HG03039 (cell line): ENCODE data around the gene TPT1.
"Not testable (repeated sequence)": the region's sequence is repeated elsewhere in the genome, so short reads cannot be mapped to it uniquely, and the experiment has no call there.

Experiments used
- ATAC-seq: cut with Tn5 transposase; IDR thresholded peaks from one replicate; pipeline ENCODE4 v1.9.1; 2021; ENCODE audit warnings: mild to moderate bottlenecking, moderate library complexity; ENCODE audit not compliant: unreplicated experiment

TPT1 gene

DNA sequence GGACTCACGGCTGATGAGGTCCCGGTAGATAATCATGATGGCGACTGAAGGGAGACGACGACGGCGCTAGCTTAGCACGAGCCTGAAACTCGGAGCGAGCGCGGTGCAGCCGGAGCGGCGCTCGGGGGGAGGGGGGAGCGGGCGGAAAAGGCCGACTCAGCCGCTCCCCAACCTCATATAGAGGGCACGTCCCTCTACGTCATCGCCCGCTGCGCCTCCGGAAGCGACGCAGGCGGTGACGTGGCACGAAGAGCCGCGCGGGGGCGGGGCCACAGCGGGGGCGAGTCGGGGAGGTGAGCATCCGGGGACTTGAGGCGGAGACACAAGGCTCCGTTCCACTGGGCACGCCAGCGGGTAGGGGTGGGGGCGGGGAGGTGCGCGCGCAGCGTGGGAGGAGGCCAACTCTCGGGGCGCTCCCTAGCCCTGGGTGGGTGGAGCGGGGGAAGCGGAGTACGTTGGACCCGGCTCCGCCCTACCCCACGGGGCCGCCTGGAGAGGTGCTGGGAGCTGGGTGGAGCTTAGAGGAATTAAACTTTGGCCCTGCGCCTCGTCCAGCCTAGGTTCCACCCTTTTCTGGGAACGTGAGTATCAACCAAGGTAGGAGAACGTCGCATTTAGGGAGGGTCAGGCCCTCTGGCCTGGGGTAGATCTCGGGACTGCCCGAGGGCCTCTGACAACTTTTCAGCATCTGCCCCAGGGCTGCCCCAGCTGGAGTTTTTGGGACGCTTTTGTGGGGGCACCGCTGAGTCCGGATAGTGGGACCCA, at the start of gene TPT1:
Gene TPT1 (minus strand): TSS at position 150 of the 765 bp plus-strand sequence. CDS start 114 bp downstream, at position 36.
- peak; percentile 80 for ATAC-seq

DNA sequence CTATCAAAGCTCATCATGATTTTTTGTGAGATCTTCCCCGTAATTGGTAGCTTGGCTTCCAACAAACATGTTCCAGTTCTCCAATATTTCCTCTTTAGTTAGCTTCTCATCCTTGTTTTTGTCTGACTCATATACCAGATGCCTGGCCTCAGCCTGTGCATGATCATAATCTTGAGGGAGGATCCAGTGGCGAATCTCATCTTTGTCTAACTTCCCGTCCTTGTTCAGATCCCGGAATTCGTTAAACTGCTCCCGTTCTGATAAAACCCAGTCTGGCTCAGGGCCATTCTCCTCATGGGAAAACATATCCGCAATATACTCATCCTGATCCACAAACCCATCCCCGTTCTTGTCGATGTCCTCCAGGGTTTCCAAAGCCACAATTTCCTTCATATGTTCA, 49.4 kb upstream of the TPT1 start:
- ATAC-seq = not testable (repeated sequence)

DNA sequence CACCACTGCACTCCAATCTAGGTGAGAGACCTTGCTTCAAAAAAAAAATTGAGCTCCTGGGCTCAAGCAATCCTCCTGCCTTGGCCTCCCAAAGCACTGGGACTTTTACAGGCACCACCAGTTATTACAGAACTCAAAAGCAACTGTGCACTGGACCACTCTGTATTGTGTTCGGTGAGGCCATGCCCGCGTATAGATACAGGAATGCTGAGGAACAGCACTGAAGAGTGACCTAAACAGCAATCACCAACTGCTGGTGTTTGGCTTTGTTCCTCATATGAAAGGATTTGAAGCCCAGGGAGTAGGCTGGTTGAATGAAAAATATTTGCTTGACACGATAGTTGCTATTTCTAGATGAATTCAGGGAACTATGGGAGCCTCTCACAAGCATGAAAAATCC, 47.7 kb upstream of the TPT1 start:
- ATAC-seq = no peak

DNA sequence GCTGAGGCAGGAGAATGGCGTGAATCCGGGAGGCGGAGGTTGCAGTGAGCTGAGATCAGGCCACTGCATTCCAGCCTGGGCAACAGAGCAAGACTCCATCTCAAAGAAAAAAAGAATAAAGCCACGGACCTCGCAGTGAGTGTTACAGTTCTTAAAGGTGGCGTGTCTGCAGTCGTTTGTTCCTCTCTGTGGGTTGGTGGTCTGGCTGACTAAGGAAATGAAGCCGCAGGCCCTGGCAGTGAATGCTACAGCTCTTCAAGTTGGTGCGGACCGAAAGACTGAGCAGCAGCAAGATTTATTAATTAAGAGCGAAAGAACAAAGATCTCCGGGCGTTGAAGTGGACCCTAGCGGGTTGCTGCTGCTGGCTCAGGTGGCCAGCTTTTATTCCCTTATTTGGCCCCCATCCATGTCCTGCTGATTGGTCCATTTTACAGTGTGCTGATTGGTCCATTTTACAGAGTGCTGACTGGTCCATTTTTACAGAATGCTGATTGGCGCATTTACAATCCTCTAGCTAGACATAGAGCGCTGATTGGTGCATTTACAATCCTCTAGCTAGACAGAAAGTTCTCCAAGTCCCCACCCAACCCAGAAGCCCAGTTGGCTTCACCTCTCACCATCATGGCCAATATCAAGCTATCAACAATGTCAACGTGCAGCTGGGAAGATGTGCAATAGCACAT, 46.1 kb upstream of the TPT1 start:
- not testable (repeated sequence) for ATAC-seq

DNA sequence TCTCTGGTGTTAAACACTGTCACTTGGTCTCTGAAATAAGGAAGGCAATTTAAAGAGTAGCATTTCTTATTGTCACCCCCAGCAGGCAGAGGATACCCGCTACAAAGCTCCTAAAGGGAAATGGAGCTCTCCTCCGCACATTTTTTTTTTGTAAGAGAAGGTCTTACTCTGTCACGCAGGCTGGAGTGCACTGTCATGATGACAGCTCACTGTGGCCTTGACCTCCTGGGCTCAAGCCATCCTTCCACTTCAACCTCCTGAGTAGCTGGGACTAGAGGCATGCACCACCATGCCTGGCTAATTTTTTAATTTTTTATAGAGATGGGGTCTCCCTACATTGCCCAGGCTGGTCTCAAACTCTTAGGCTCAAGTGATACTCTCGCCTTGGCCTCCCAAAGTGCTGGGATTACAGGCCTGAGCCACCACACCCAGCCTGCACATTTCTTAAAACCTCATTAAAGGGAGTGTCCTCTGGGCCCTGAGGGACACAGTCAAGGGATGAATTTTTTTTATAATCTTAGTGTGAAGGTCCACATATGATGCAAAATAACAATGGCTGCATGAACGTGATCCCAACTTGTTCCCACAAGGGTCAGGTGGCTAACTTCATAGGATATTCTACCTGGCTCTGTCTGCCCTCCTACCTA, 45.0 kb upstream of the TPT1 start:
- ATAC-seq = no peak

DNA sequence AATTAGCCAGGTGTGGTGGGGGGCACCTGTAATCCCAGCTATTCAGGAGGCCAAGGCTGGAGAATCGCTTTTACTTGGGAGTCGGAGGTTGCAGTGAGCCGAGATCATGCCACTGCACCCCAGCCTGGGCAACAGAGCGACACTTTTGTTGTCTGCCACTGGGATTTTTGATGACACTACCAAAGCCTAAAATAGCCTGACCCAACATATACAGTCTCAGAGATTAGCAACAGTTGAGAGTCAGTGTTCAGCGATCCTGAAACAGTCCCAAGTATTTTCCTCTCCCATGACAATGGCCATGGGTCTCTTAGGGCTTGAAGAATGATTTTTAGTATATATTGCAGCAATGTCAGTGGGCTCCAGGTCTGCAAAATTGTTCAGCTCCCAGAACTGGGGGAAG, 44.3 kb upstream of the TPT1 start:
- no peak for ATAC-seq

DNA sequence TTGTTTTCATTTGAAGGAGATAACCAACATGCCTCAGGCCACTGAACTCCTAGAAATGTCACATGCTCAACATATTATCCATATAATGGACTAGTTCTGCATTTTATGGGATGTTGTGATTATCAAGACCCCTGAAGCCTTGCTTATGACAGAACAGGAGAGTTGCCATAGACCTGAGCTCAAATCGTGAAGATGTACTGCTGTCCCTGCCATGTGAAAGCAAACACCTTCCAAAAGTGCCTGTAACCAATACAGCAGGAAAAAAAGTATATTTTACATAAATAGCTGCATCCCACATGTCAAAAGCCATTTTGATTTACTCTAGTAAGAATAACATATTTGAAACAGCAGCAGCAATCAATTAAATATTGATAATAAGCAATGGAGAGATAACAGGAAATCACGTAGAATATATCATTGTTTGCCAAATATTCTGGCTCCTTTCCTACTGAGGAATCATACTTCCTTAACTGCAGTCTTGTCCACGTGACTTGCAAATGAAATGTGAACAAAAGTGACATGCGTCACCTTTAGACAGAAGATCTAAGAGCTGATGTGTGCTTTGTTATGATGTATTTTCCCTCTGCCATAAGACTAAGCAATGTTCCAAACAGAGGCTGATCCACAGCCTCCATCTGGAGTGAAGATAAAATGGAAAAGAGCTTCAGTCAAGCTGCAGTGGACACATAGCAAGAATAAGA, 43.6 kb upstream of the TPT1 start:
- ATAC-seq = no peak

DNA sequence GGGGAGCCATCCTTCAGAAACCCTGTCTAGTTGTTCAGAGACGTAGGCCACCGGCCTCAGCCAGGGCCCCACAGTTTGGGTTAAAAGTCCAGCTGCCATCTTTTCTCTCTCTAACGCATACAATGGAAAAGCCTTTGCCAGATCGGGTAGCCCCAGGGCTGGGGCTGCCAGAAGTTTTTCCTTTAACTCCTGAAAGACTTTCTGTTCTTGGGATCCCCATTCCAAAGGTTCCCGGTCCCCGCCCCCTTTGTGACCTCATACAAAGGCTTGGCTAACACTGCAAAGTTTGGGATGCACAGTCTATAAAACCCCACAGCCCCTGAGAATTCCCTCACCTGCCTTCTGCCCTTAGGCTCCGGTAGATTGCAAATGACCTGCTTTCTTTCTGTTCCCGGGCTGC, 41.8 kb upstream of the TPT1 start:
- ATAC-seq = not testable (repeated sequence)

DNA sequence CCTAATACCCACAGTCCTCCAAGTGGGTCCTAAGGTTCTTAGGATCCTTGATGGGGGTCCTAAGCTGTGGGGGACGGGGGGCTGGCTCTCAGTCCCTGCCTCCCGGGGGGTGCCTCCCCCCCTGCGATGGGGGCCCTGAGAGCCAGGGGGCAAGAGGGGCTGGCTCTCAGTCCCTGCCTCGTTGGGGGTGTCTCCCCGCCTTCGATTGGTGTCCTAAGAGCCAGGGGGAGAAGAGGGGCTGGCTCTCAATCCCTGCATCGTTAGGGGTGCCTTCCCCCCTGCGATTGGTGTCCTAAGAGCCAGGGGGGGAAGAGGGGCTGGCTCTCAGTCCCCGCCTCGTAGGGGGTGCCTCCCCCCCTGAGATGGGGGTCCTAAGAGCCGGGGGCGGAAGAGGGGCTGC, 40.2 kb upstream of the TPT1 start:
- no peak for ATAC-seq

DNA sequence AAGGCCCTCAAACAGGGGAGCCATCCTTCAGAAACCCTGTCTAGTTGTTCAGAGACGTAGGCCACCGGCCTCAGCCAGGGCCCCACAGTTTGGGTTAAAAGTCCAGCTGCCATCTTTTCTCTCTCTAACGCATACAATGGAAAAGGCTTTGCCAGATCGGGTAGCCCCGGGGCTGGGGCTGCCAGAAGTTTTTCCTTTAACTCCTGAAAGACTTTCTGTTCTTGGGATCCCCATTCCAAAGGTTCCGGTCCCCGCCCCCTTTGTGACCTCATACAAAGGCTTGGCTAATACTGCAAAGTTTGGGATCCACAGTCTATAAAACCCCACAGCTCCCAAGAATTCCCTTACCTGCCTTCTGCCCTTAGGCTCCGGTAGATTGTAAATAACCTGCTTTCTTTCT, 39.7 kb upstream of the TPT1 start:
- ATAC-seq = not testable (repeated sequence)

DNA sequence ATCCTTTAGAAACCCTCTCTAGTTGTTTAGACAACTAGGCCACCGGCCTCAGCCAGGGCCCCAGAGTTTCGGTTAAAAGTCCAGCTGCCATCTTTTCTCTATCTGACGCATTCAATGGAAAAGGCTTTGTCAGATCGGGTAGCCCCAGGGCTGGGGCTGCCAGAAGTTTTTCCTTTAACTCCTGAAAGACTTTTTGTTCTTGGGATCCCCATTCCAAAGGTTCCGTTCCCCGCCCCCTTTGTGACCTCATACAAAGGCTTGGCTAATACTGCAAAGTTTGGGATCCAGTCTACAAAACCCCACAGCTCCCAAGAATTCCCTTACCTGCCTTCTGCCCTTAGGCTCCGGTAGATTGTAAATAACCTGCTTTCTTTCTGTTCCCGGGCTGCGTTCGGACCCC, 38.5 kb upstream of the TPT1 start:
- ATAC-seq = not testable (repeated sequence)

DNA sequence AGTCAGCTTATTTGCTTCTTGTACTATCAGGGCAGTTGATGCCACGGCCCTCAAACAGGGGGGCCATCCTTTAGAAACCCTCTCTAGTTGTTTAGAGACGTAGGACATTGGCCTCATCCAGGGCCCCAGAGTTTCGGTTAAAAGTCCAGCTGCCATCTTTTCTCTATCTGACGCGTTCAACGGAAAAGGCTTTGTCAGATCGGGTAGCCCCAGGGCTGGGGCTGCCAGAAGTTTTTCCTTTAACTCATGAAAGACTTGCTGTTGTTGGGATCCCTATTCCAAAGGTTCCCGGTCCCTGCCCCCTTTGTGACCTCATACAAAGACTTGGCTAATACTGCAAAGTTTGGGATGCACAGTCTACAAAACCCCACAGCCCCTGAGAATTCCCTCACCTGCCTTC, 37.8 kb upstream of the TPT1 start:
- not testable (repeated sequence) for ATAC-seq

DNA sequence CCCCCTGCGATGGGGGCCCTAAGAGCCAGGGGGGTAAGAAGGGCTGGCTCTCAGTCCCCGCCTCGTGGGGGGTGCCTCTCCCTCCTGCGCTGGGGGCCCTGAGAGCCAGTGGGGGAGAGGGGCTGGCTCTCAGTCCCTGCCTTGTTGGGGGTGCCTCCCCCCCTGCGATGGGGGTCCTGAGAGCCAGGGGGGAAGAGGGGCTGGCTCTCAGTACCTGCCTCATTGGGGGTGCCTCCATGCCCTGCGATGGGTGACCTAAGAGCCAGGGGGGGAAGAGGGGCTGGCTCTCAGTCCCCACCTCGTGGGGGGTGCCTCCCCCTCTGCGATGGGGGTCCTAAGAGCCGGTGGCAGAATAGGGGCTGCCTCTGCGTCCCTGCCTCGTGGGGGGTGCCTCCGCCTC, 36.3 kb upstream of the TPT1 start:
- ATAC-seq = not testable (repeated sequence)

DNA sequence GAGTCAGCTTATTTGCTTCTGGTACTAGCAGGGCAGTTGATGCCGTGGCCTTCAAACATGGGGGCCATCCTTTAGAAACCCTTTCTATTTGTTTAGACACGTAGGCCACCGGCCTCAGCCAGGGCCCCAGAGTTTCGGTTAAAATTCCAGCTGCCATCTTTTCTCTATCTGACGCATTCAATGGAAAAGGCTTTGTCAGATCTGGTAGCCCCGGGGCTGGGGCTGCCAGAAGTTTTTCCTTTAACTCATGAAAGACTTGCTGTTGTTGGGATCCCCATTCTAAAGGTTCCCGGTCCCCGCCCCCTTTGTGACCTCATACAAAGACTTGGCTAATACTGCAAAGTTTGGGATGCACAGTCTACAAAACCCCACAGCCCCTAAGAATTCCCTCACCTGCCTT, 35.7 kb upstream of the TPT1 start:
- ATAC-seq = not testable (repeated sequence)

DNA sequence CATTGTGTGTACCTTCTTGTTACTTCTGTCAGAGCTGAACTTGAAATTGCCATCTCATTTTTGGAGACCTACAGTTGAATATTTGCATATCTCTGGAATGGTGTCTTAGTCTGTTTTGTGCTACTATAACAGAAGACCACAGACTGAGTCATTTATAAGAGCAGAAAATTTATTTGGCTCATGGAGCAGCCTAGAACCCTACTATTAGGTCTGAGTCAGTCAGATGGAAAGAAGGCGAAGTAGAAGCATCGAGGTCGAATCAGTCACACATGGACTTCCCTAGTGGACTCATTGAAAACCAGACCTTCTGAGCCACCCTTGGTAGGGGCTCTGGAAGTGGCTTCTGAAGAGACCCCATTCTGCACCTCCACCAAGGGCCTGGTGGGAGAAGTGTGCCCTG, 33.9 kb upstream of the TPT1 start:
- ATAC-seq = no peak

DNA sequence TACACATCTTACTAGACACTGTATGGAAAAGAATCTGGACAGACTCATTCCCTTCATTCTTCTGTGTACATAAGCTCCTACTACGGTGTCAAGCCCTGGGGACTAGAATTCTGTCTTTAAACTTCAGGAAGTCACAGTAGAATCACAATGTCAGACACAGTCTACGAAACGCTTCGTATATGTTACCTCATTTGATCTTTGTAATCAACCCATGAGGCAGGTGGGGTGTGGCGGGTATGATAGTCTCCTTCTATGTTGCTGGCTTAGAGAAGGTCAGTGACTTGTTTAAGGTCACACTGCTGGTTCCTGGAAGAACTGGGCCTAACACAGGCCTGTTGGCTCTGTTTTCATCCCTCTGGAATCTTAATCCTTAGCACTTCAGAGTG, 32.2 kb upstream of the TPT1 start:
- ATAC-seq = no peak

DNA sequence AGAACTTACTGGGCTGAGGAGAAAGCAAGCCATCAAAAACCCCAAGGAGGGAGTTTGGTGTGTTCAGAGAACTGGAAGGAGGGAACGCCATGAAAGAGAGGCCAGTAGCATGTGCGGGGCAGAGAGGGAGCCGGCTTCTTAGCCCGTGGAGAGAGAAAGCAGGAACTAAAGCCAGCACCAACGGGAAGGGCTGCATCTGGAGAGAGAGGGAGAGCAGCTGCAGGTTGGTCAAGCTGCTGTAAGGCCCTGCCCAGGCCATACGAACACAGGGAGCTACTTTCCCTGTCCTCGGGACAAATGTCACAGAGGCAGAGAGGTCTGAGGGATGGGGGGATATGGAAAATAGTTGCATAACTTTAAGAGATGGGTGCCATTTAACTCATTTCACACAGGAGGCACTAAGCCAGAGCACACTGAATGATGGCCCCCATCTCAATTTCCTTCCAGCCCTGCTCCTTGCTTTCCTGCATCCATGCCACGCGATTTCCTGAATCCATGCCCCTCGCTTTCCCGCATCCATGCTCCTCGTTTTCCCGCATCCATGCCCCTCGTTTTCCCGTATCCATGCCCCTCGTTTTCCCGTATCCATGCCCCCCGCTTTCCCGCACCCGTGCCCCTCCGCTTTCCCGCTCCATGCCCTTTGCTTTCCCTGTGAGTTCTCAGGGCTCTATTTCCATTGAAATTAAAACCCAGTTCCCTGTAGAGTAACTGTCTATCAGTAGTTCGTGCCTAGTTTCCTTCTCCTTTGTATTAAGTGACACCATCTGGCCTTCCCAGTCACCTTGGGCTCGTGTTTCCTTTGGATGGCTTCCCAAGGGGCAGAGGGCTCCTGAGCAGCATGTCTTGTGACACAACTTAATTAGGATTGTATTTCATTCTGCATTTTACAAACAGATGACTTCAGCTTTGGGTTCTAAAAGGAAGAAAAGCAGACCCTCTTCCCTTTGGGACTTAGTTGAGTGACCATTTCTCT, 31.5 kb upstream of the TPT1 start:
- ATAC-seq = no peak

DNA sequence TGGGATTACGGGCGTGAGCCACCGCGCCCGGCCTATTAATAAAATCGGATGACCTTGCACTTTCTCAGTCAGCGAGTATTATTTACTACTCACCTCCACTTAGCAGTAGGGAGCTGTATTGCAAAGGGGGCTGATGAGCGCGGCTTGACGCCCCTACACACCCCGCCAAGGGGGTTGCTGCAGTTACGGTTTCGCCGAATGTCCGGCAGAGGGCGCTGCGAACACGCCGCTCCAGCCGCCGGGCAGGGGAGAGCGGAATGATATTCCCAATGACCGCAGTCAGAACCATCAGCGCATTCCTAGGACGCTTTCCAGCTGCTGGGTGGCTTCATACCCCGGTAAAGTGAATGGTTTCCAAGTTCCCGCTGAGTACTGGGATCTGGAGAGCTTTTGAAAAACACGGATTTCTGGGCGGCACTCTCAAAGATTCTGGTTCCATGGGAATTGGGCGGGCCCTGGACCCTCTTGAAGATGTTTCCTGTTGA, 30.0 kb upstream of the TPT1 start:
- ATAC-seq = no peak

DNA sequence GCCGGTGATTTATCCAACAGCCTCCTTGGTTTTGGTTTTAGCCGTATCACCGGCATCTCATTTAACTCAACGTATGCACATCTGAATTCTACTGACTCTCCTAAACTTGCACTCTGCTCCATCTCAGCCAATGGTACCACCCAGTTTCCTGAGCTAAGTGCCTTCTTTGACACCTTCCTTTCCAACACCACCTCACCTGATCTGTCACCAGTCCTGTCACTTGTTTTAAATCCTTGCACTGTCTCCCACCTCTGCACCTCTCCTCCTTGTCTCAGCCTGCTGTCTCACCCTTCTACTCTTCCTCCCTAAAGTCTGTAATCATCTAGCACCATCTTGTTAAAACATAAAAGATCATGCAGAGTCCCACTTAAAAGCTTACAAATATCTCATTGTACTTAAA, 28.1 kb upstream of the TPT1 start:
- no peak for ATAC-seq

DNA sequence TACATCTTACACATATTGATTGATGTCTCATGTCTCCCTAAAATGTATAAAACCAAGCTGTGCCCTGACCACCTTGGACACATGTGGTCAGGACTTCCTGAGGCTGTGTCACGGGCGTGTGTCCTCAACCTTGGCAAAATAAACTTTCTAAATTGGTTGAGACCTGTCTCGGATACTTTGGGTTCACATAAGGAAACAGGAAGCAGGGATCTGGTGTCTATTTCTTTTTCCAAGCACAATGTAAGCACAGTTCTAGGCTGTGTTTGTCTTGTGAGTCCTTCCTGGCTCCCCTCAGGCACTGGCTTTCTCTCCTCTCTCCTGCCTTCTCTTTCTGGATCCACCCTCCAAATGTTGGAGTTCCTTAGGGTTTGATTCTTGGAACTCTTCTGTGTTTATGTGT, 27.6 kb upstream of the TPT1 start:
- ATAC-seq = no peak
